ENCODE results near the gene KCNMA1.

- TF ChIP-seq, protein P1, sequence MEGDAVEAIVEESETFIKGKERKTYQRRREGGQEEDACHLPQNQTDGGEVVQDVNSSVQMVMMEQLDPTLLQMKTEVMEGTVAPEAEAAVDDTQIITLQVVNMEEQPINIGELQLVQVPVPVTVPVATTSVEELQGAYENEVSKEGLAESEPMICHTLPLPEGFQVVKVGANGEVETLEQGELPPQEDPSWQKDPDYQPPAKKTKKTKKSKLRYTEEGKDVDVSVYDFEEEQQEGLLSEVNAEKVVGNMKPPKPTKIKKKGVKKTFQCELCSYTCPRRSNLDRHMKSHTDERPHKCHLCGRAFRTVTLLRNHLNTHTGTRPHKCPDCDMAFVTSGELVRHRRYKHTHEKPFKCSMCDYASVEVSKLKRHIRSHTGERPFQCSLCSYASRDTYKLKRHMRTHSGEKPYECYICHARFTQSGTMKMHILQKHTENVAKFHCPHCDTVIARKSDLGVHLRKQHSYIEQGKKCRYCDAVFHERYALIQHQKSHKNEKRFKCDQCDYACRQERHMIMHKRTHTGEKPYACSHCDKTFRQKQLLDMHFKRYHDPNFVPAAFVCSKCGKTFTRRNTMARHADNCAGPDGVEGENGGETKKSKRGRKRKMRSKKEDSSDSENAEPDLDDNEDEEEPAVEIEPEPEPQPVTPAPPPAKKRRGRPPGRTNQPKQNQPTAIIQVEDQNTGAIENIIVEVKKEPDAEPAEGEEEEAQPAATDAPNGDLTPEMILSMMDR (IDR thresholded peaks at IDR 0.05) = no peak
- TF ChIP-seq POLR2A (IDR thresholded peaks at IDR 0.05) = no peak
Observed at GRCh38 chr10:77304192-77304591, 333.4 kb downstream of the KCNMA1 start.
